Heart left ventricle (tissue), 16 donors: ENCODE results near the gene EPHB1. TPM values are rescaled to one million over a fixed set of nuclear protein-coding genes. Genes with fewer than 3 reads are reported as not detected.

Experiments
- ATAC-seq, 4 donors: fragments of 200-7000 bp; cut with Tn5 transposase; one replicate each; pipeline ENCODE4 v1.9.1; 2020 to 2022; ENCODE audit warnings: moderate library complexity in 4 of 4, mild to moderate bottlenecking in 3 of 4, moderate number of reproducible peaks in 1 of 4
- DNase-seq, 5 donors: peaks; one replicate each; pipeline ENCODE4 v3.0.0-alpha.2; 2020
- H3K27ac ChIP-seq, 12 donors: fragments of 200-600 bp; sonication (generic) in 4 of 12; one replicate each; pipeline versions ENCODE4 v1.5.0 to v1.8.0; 2016 to 2022; ENCODE audit warnings: mild to moderate bottlenecking in 2 of 12
- H3K27me3 ChIP-seq, 9 donors: fragments of 200-600 bp; sonication (generic) in 2 of 9; one replicate each; pipeline versions ENCODE4 v1.5.1 to v1.8.0; 2016 to 2022; ENCODE audit warnings: mild to moderate bottlenecking in 3 of 9
- H3K36me3 ChIP-seq, 9 donors: fragments of 200-600 bp; sonication (generic) in 2 of 9; one replicate each; pipeline versions ENCODE4 v1.5.0 to v1.8.0; 2018 to 2022; ENCODE audit warnings: mild to moderate bottlenecking in 2 of 9
- H3K4me1 ChIP-seq, 12 donors: fragments of 200-600 bp; sonication (generic) in 4 of 12; one replicate each; pipeline versions ENCODE4 v1.5.0 to v1.8.0; 2016 to 2022; ENCODE audit warnings: mild to moderate bottlenecking in 3 of 12
- H3K4me3 ChIP-seq, 12 donors: fragments of 200-600 bp; sonication (generic) in 4 of 12; one replicate each; pipeline versions ENCODE4 v1.5.0 to v1.8.0; 2017 to 2022; ENCODE audit warnings: mild to moderate bottlenecking in 9 of 12, moderate library complexity in 4 of 12
- H3K9me3 ChIP-seq, 12 donors: fragments of 200-600 bp; sonication (generic) in 4 of 12; one replicate each; pipeline versions ENCODE4 v1.5.0 to v1.8.0; 2016 to 2022; ENCODE audit warnings: mild to moderate bottlenecking in 1 of 12
- POLR2A ChIP-seq, 2 donors: fragments of 450-650 bp; IDR thresholded peaks; one replicate each; pipeline ENCODE4 v1.6.1; 2017; ENCODE audit warnings: antibody characterized with exemption in 2 of 2, mild to moderate bottlenecking in 2 of 2, moderate library complexity in 2 of 2
- WGBS, 4 donors: extraction: QIAGEN DNeasy Blood & Tissue Kit in 2 of 4; methylation state at CpG; one replicate each; pipeline versions ENCODE4 v1.1.5 to v1.1.7; 2013 to 2018; 5-methylcytosine and 5-hydroxymethylcytosine counted together
- intact Hi-C, 10 donors: fragments of 100-400 bp; cut with DNase I; formaldehyde crosslinking; loops; one replicate each; pipeline versions ENCODE4 v1.11.1 to v1.14.2; 2022
- polyA plus RNA-seq, 2 donors: library from polyadenylated mRNA; stranded (reverse); fragments of 200-250 nt; gene quantifications; one replicate each; pipeline ENCODE4 v1.2.3, GENCODE V29; 2013
- total RNA-seq, 9 donors: library from RNA; depleted of rRNA in 2 of 9; stranded (reverse); fragments of >200 nt in 2 of 9; fragmentation: NEBNext Ultra II Directional in 3 of 9; extraction: Animal tissue kit (Norgen Biotek cat#: 25700) in 3 of 9; gene quantifications; one replicate each; pipeline versions ENCODE4 v1.1.0 to v1.2.4, GENCODE V29; 2016 to 2023
- TF ChIP-seq, protein P1 (sequence below), 12 donors: fragments of 200-600 bp; sonication (generic) in 4 of 12; IDR thresholded peaks; one replicate each; pipeline versions ENCODE4 v1.5.0 to v1.8.0; 2018 to 2022; ENCODE audit warnings: antibody characterized with exemption in 12 of 12, mild to moderate bottlenecking in 5 of 12
- donor health status: ischemic (EF 13 %, LVEDD 7.1; RV severe dilation, severe dysfunction).
- donor health status: healthy with polysubstance abuse.
- donor health status: DM: no; HTN: yes; CAD: no.
- donor health status: DM: no; HTN: no; CAD: no.
- donor health status: ischemic (EF 25% LVEDD 6.9; RV normal size, moderate dysfunction).
- donor health status: ischemic (EF 25% LVEDD 5.7; RV mildly dilated, moderate dysfunction).
- donor health status: healthy.
- donor health status: DM: yes; HTN: yes; CAD: no.
- donor health status: ischemic (EF 35%, LVEDD 5.7; RV mildly dilated, moderate dysfunction).
- donor health status: nonischemic (EF 11% LVEDD 7.7; RV severe dilation, severe dysfunction).
- donor health status: DM: yes; HTN: yes; CAD: no.
- donor health status: PGD.
- donor health status: ischemic (EF 29% LVEDD 5.4; RV normal size, mild dysfunction).
- donor health status: nonischemic (EF 23%, LVEDD 6.1; RV moderate dilation, normal function).

EPHB1 gene
- total and polyA plus RNA-seq, 11 donors = 0.31 to 2.2 (median 1.1) TPM

DNA sequence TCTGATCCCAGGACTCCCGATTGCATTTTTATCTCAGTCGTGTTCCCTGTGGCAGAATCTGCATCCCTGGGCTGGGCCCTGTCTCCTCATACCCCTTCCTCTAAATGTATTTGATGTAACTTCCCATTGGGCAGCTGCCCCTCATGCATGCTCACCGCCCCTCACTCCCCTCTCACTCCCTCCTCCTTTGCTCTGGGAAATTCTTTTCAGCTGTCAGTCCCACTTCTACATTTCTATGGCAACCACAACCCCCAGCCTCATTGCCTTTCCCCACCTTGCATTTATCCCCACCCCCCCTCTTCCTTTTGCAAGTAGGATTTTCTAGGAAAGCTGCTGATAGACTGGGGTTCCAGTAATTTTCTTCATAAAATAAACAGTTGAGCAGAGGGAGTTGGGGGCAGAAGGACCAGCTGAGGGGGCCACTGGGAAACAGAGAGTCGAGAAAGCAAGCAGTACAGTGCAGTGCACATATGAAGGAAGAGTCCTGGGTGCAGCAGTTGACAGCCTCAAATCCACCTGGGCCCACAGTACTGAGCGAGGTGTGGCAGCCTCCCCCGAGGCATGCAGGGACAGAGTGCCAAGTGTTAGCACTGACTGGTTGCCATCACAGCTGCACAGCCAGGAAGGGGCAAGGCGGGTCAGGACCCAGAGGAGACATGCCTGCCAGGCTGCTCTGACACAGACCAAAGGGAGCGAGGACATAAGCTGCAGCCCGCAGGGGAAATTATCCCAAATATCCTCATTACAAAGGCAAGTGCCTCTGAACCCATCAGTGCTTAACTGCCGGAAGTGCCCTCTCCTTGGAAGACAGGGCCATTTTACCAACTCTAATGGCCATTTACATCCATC lies 476.3 kb downstream of the EPHB1 start:
- Histone ChIP-seq H3K27me3 (peaks cover 0 to 11% (median 0%) of the 10 kb centered on the region in 9 donors), H3K4me1 (no peaks in the 10 kb centered on the region), H3K27ac (no peak overlapping the region), H3K9me3 (peaks cover 0 to 3% (median 0%) of the 10 kb centered on the region in 12 donors), H3K36me3 (no peaks in the 10 kb centered on the region), H3K4me3 (no peak overlapping the region)
- TF ChIP-seq POLR2A (IDR thresholded peaks at IDR 0.05) = no peak
- WGBS, 4 donors = 54 to 71% (median 60%) methylated on average over 7 to 10 of the region's 10 CpGs
- intact Hi-C loops = no loop called here
- DNase-seq (no peak), ATAC-seq (no peak)

DNA sequence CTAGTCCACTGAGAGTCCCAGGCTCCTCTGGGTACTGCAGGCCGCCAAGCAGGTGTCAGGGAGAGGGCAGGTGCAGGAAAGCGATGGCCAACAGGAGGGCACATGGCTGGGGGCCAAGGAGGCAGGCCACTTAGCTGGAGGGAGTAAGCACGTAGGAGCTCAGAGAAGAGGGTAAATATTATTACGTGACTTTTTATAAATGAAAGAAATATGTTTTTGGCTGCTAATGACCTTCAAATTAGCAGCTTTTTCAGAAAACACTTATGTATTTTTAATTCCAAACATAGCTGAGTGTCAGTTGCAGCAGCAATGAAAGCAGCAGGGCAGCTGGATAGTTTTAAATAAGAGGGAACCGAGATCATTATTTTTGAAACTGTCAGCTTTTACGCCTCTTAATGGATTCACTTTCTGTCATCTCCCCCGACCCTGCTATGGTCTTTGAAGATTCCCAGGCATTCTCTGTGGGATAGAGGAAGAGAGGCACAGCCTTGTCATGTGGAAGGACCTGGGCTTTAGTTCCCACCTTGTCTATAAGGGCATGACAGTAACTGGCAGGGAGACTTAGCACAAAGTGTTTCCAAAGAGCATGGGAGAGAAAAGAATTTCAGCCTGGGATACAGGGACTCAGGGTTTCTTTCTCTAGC lies 477.1 kb downstream of the EPHB1 start:
- Histone ChIP-seq H3K4me3 (no peak overlapping the region), H3K36me3 (no peaks in the 10 kb centered on the region), H3K9me3 (peaks cover 0 to 3% (median 0%) of the 10 kb centered on the region in 12 donors), H3K27me3 (peaks cover 0 to 11% (median 0%) of the 10 kb centered on the region in 9 donors), H3K4me1 (no peaks in the 10 kb centered on the region), H3K27ac (no peak overlapping the region)
- intact Hi-C loops = no loop called here
- WGBS, 4 donors = 35 to 53% (median 47%) methylated on average over 7 of the region's 7 CpGs
- DNase-seq = no peak
- TF ChIP-seq POLR2A (IDR thresholded peaks at IDR 0.05) = no peak
- TF ChIP-seq, protein P1, sequence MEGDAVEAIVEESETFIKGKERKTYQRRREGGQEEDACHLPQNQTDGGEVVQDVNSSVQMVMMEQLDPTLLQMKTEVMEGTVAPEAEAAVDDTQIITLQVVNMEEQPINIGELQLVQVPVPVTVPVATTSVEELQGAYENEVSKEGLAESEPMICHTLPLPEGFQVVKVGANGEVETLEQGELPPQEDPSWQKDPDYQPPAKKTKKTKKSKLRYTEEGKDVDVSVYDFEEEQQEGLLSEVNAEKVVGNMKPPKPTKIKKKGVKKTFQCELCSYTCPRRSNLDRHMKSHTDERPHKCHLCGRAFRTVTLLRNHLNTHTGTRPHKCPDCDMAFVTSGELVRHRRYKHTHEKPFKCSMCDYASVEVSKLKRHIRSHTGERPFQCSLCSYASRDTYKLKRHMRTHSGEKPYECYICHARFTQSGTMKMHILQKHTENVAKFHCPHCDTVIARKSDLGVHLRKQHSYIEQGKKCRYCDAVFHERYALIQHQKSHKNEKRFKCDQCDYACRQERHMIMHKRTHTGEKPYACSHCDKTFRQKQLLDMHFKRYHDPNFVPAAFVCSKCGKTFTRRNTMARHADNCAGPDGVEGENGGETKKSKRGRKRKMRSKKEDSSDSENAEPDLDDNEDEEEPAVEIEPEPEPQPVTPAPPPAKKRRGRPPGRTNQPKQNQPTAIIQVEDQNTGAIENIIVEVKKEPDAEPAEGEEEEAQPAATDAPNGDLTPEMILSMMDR (IDR thresholded peaks at IDR 0.05) = no peak
- no peak for ATAC-seq

DNA sequence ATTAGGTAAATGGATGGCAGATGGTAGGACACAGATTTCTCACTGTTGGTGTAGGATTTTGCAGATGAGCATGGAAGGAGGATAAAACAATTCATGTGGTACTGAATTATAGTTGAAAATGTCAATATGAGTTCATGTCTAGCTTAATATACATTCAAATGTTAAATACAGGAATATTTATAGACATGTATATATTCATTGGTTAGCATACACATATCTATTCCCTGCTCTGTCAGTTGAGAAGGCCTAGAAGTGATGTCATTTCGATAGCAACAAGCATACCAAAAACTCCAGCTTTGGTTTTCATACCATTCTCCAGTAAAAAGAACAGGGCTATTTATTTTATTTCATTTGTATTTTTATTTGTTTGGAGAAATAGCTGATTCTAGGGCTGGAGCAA lies 497.1 kb downstream of the EPHB1 start:
- DNase-seq = no peak
- no peak for ATAC-seq
- WGBS, 4 donors = 69 to 82% (median 76%) methylated on average over 1 of the region's 1 CpG
- intact Hi-C loops = no loop called here
- H3K9me3 ChIP-seq = peaks cover 0 to 15% (median 3%) of the 10 kb centered on the region in 12 donors
- H3K4me3 ChIP-seq = no peak overlapping the region
- TF ChIP-seq POLR2A (IDR thresholded peaks at IDR 0.05) = no peak
- TF ChIP-seq, protein P1 (IDR thresholded peaks at IDR 0.05) = no peak
- H3K27me3 ChIP-seq = peaks cover 0 to 3% (median 0%) of the 10 kb centered on the region in 9 donors
- H3K36me3 ChIP-seq = no peaks in the 10 kb centered on the region
- H3K4me1 ChIP-seq = no peaks in the 10 kb centered on the region
- no peak overlapping the region for H3K27ac ChIP-seq

DNA sequence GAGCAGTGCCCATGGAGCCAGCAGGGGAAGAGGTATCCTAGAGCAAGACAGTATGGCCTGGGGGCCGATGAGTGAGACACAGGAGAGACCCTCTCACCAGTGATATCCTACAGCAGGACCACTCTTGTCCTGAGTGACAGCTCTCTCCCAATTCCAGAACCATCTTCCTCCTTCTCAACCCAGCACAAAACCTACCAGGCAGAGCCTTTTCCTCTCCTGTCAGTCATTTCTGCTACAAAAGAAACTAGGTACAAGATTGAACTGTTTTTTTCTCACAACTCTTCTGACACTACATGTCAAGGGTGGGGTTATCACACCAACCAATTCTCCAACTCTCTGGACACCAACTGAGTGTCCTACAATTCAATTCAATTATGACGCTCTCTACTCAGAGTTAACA lies 506.6 kb downstream of the EPHB1 start:
- no peak overlapping the region for H3K4me3 ChIP-seq
- no peak overlapping the region for H3K27ac ChIP-seq
- intact Hi-C loops = no loop called here
- WGBS, 4 donors = 81 to 90% (median 88%) methylated on average over 2 of the region's 2 CpGs
- no peaks in the 10 kb centered on the region for H3K36me3 ChIP-seq
- DNase-seq (no peak), ATAC-seq (no peak)
- peaks cover 0 to 3% (median 0%) of the 10 kb centered on the region in 9 donors for H3K27me3 ChIP-seq
- TF ChIP-seq, protein P1 (IDR thresholded peaks at IDR 0.05) = no peak
- TF ChIP-seq POLR2A (IDR thresholded peaks at IDR 0.05) = no peak
- H3K4me1 ChIP-seq = no peaks in the 10 kb centered on the region
- peaks cover 0 to 8% (median 0%) of the 10 kb centered on the region in 12 donors for H3K9me3 ChIP-seq
